Subcutaneous adipose tissue (tissue), 4 donors: ENCODE measurements around the gene GRIK2. TPM values are rescaled to one million over a fixed set of nuclear protein-coding genes. Genes with fewer than 3 reads are reported as not detected.

Experiments used
- CTCF ChIP-seq: fragments of 450-650 bp; IDR thresholded peaks from one replicate; pipeline ENCODE4 v1.5.1; 2016; ENCODE audit warnings: low read depth, mild to moderate bottlenecking, control low read depth, antibody characterized with exemption, moderate library complexity
- total RNA-seq, 4 donors: library from RNA; depleted of rRNA; stranded (reverse); fragments of >200 nt; gene quantifications; one replicate each; pipeline ENCODE4 v1.1.0, GENCODE V29; 2016

Gene GRIK2
- total RNA-seq = 1 to 10 TPM in 2 of 4 donors, under 1 TPM in 2; 0.19 to 1.5 (median 0.81) TPM

DNA sequence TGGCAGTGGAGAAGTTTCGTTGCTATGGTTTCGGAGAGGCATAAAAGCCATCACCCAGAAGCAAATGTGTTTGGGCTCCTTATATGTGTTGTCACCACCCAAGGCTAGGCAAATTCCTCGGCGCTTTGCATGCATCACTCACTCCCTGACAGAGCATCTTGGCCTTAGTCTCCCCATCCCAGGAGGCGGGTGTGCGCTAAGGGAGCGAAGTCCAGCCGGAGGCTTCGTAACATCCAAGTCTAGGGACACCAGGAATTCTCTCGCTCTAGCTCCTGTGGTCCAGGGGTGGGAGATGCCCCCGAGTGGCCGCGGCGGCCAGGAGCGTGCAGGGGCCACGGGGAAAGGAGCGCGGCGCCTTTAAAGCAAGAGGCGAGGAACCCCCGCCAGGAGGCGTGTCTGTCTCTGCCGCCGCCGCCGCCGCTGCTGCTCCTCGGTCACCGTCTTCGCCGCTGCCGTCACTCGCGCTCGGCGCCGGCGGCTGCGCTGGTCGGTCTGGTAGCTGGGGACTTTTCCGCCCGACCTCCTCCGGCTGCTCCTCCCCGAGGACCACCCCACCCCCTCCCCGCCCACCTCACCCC is at the start of gene GRIK2:
Gene GRIK2, plus strand, starts transcription at position 458 of the 578 bp plus-strand sequence.
- no peak for TF ChIP-seq CTCF

DNA sequence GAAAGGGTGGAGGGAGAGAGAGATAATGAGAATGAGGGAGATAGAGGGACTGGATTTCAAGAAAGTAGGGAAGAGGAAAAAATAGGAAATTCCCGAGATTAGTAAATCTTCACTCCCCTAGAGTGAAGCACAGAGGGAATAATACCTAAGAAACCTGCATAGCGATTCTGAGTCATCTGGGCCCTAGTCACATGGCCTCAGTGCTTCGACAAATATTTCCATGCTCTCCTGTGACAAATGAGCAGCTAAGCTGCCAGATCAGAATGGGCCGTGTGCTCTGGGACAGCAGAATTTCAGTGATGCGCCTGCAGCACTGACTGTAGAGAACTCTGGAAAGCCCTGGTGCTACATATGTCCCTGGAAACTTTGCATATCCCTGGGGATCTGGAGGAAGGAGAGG is 48.6 kb upstream of the GRIK2 start:
- no peak for TF ChIP-seq CTCF

DNA sequence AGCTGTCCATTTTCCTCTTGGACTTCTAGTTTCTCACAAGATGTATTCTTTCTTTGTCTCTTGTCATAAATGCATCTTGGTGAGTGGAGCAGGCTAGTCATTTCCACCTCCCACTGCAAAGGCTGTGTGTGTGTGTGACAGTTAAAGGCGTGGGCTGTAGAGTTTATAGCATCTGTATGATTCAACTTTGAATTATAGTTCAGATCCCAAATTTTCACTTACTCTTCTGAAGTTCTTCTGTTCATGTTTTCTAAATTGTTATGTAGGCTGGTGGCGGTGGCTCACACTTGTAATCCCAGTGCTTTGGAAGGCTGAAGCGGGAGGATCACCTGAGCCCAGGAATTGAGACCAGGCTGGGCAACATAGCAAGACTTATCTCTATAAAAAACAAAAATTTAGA is 44.7 kb upstream of the GRIK2 start:
- no peak for TF ChIP-seq CTCF

- no peak for TF ChIP-seq CTCF
Measured at GRCh38 chr6:101351173-101351572, 42.3 kb upstream of the GRIK2 start.

- no peak for TF ChIP-seq CTCF
Measured at GRCh38 chr6:101352316-101352715, 41.2 kb upstream of the GRIK2 start.

DNA sequence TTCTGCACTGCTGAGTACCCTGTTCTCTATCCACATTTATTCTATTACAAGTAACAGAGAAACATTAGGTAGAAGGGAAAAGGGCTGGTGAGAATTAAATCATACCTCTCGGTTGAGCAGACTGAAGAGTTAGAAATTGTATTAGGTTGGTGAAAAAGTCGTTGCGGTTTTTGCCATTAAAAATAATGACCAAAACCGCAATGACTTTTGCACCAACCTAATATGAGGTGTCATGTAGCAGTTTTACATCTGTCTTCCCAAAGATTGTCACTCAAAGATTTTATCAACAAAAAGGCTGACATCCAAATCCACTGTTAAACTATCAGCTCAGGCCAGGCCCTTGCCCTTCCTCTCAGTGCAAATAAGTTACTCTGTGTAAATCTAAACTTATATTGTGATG is 28.3 kb upstream of the GRIK2 start:
- TF ChIP-seq CTCF = no peak

DNA sequence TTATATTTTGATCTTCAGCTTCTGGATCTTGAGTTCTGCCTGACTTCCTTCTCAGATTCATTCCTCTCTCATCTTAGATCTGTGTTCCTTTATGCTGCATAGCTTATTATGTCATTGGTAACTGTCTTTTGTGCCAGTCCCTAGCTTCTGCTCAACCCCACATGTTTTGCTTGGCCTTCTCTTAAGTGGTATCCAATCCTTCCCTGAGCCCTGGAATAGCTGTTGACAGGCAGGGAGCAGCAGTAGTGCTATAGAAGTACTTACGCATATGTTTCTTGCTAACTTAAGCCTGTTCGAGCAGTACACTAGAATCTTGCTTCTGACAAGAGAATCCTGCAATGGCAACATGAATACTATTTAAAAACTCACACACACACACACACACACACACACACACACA is 13.6 kb upstream of the GRIK2 start:
- TF ChIP-seq CTCF = no peak
